ENCODE measurements around the gene RTN3.
"Not testable (repeated sequence)": the region's sequence is repeated elsewhere in the genome, so short reads cannot be mapped to it uniquely, and the experiment has no call there.

Gene RTN3

GRCh38 chr11:63683133-63683991 is 2.1 kb downstream of the RTN3 start:
- no peak for DNase-seq

GRCh38 chr11:63685158-63685721 is 3.9 kb downstream of the RTN3 start:
- DNase-seq: not testable (repeated sequence)

GRCh38 chr11:63686926-63687325 is 5.6 kb downstream of the RTN3 start:
- no peak for DNase-seq

GRCh38 chr11:63687845-63688244 is 6.5 kb downstream of the RTN3 start:
- DNase-seq: no peak

GRCh38 chr11:63694596-63694995 is 13.3 kb downstream of the RTN3 start:
- no peak for DNase-seq

GRCh38 chr11:63698976-63699733 is 17.9 kb downstream of the RTN3 start:
- DNase-seq: no peak

GRCh38 chr11:63699896-63700295 is 18.6 kb downstream of the RTN3 start:
- DNase-seq: no peak

GRCh38 chr11:63705526-63705925 is 24.2 kb downstream of the RTN3 start:
- DNase-seq: no peak

- DNase-seq: no peak
Measured at GRCh38 chr11:63708764-63709163, 27.5 kb downstream of the RTN3 start.

- no peak for DNase-seq
Measured at GRCh38 chr11:63709336-63709884, 28.1 kb downstream of the RTN3 start.

GRCh38 chr11:63710476-63711217 is 29.3 kb downstream of the RTN3 start:
- DNase-seq: no peak

- no peak for DNase-seq
Measured at GRCh38 chr11:63711838-63712237, 30.5 kb downstream of the RTN3 start.

- DNase-seq: no peak
Measured at GRCh38 chr11:63713766-63714165, 32.5 kb downstream of the RTN3 start.

GRCh38 chr11:63716046-63716445 is 34.7 kb downstream of the RTN3 start:
- no peak for DNase-seq

GRCh38 chr11:63719001-63719400 is 37.7 kb downstream of the RTN3 start:
- no peak for DNase-seq

GRCh38 chr11:63719987-63720386 is 38.7 kb downstream of the RTN3 start:
- no peak for DNase-seq

- DNase-seq: no peak
Measured at GRCh38 chr11:63720611-63721010, 39.3 kb downstream of the RTN3 start.

- no peak for DNase-seq
Measured at GRCh38 chr11:63729326-63729725, 48.0 kb downstream of the RTN3 start.

- no peak for DNase-seq
Measured at GRCh38 chr11:63736864-63737263, 55.6 kb downstream of the RTN3 start.

- DNase-seq: no peak
Measured at GRCh38 chr11:63737718-63738117, 56.4 kb downstream of the RTN3 start.

- peak; percentile 65 for DNase-seq
Measured at GRCh38 chr11:63738720-63739360, 57.5 kb downstream of the RTN3 start.

Data from effector CD4-positive, alpha-beta T cell (primary cell).